OCI-LY1 (cell line): ENCODE results near the gene C16orf86.

Experiments used
- EZH2 ChIP-seq: fragments of 200-600 bp; sonication (generic), shearing (Covaris generic); IDR thresholded peaks from 2 replicates; pipeline ENCODE4 v1.8.0; 2017; ENCODE audit warnings: borderline replicate concordance, mixed run types, mild to moderate bottlenecking, antibody characterized with exemption, low read length, moderate library complexity, mixed read lengths
- TF ChIP-seq, protein P1 (sequence below): fragments of 200-600 bp; sonication (generic), shearing (Covaris generic); IDR thresholded peaks from 2 replicates; pipeline ENCODE4 v1.5.1; 2017; ENCODE audit warnings: mild to moderate bottlenecking, antibody characterized with exemption, low read length, moderate library complexity, mixed read lengths

DNA sequence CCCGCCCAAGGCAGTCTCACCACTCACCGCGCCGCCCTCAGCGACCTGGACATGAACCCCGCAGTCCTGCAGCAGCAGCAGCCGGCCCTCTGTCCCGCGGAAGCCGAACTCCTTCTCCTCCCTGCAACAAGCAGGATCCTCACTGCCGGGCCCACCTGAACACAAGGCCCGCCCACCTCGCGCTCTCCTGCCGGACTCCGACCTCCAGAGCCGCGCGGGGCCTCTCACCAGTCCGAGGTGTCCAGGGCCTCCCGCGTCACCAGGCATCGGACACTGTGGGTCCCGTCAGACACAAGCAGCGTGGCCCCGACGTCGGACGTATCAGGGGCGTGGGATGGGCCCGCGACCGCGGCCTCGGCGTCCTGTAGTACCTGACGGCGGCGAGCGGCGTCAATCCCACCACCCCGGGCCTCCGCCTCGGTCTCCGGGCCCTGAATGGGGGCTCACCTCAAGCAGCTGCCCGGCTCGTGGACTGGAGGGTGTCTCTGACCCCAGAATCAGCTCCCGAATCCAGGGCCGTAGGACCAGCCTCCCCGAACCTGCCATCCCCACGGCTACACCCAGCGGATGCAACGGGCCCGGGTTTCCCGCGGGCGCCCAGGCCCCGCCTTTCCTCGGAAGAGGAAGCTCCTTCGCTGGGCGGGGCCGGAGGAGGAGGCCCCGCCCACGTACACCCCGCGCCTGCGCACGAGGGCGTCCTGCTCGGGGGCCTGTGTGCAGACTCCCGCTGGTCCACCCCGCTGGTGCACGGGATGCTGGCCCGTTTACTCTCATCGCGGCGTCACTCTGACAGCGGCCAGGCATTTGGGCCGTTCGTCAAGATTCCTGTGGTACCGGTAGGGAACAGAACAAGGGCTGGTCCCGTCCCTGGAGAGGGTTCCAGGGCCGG is 6.7 kb upstream of the C16orf86 start, which contains the start of gene ACD:
- TF ChIP-seq, protein P1, sequence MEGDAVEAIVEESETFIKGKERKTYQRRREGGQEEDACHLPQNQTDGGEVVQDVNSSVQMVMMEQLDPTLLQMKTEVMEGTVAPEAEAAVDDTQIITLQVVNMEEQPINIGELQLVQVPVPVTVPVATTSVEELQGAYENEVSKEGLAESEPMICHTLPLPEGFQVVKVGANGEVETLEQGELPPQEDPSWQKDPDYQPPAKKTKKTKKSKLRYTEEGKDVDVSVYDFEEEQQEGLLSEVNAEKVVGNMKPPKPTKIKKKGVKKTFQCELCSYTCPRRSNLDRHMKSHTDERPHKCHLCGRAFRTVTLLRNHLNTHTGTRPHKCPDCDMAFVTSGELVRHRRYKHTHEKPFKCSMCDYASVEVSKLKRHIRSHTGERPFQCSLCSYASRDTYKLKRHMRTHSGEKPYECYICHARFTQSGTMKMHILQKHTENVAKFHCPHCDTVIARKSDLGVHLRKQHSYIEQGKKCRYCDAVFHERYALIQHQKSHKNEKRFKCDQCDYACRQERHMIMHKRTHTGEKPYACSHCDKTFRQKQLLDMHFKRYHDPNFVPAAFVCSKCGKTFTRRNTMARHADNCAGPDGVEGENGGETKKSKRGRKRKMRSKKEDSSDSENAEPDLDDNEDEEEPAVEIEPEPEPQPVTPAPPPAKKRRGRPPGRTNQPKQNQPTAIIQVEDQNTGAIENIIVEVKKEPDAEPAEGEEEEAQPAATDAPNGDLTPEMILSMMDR, result no peak
- no peak for TF ChIP-seq EZH2
